HEK293 (cell line): ENCODE results near the gene NCK2.

Experiments
- CTCF ChIA-PET: fragments of 350-600 bp; formaldehyde crosslinking; extraction: SDS; loops from one replicate; lab custom pipeline; 2021; ENCODE audit warnings: antibody characterized with exemption; lab: Yijun Ruan, JAX
- POLR2A ChIA-PET: fragments of 300-600 bp; formaldehyde crosslinking; extraction: SDS; loops from one replicate; lab custom pipeline; 2020; ENCODE audit warnings: antibody characterized with exemption, inconsistent platforms; lab: Yijun Ruan, JAX
- H3K27ac ChIP-seq: fragments of 200-500 bp; sonication (Bioruptor generic); 2 replicates; pipeline ENCODE4 v1.5.1; 2014; ENCODE audit warnings: low read depth, low read length, control low read depth, inconsistent platforms; ENCODE audit errors: extremely low read depth
- H3K36me3 ChIP-seq, 2 experiments: fragments of 200-500 bp in 1 of 2; sonication (Bioruptor generic) in 1 of 2; 1 replicate in 1 of 2; 2 replicates in 1 of 2; pipeline ENCODE4 v1.5.1; 2014 to 2017; ENCODE audit warnings: inconsistent platforms in 2 of 2, low read length in 2 of 2; ENCODE audit not compliant: control insufficient read depth in 2 of 2, insufficient read depth in 1 of 2
- H3K4me1 ChIP-seq: fragments of 200-500 bp; sonication (Bioruptor generic); 2 replicates; pipeline ENCODE4 v1.5.1; 2014; ENCODE audit warnings: mild to moderate bottlenecking, low read length, inconsistent platforms; ENCODE audit not compliant: control insufficient read depth, insufficient read depth
- H3K4me3 ChIP-seq: 2 replicates; pipeline ENCODE4 v1.5.1; 2011; ENCODE audit warnings: low read depth, mild to moderate bottlenecking, control low read depth, low read length, moderate library complexity
- H3K9me3 ChIP-seq: fragments of 200-500 bp; sonication (Bioruptor generic); 2 replicates; pipeline ENCODE4 v1.5.1; 2014; ENCODE audit warnings: low read depth, low read length, inconsistent platforms; ENCODE audit not compliant: control insufficient read depth, insufficient read depth
- IKZF3 ChIP-seq: fragments of 450-650 bp; IDR thresholded peaks from 2 replicates; pipeline ENCODE4 v1.5.0; 2018; ENCODE audit warnings: missing biosample characterization, mild to moderate bottlenecking, missing genetic modification characterization, moderate library complexity
- KLF16 ChIP-seq: fragments of 450-650 bp; formaldehyde crosslinking; IDR thresholded peaks from 2 replicates; pipeline ENCODE4 v1.5.1; 2017; ENCODE audit warnings: missing biosample characterization, missing genetic modification characterization
- MEIS1 ChIP-seq: sonication (generic); formaldehyde crosslinking; IDR thresholded peaks from 2 replicates; pipeline ENCODE4 v1.8.1; 2022; ENCODE audit warnings: missing genetic modification reagents, mild to moderate bottlenecking, borderline replicate concordance
- OSR2 ChIP-seq: fragments of 450-650 bp; formaldehyde crosslinking; IDR thresholded peaks from 2 replicates; pipeline ENCODE4 v1.5.1; 2016; ENCODE audit warnings: missing biosample characterization, missing genetic modification characterization
- RBAK ChIP-seq: fragments of 450-650 bp; formaldehyde crosslinking; IDR thresholded peaks from 2 replicates; pipeline ENCODE4 v1.5.1; 2016; ENCODE audit warnings: missing biosample characterization, missing genetic modification characterization
- ZBTB48 ChIP-seq: fragments of 450-650 bp; formaldehyde crosslinking; IDR thresholded peaks from 2 replicates; pipeline ENCODE4 v1.5.1; 2016; ENCODE audit warnings: missing biosample characterization, missing genetic modification characterization
- ZNF148 ChIP-seq: fragments of 450-650 bp; formaldehyde crosslinking; IDR thresholded peaks from 2 replicates; pipeline ENCODE4 v1.5.0; 2017; ENCODE audit warnings: missing biosample characterization, missing genetic modification characterization, borderline replicate concordance
- ZNF155 ChIP-seq: fragments of 450-650 bp; formaldehyde crosslinking; IDR thresholded peaks from 2 replicates; pipeline ENCODE4 v1.5.1; 2016; ENCODE audit warnings: missing biosample characterization, missing genetic modification characterization
- ZNF2 ChIP-seq: fragments of 450-650 bp; formaldehyde crosslinking; IDR thresholded peaks from 2 replicates; pipeline ENCODE4 v1.5.1; 2016; ENCODE audit warnings: missing biosample characterization, missing genetic modification characterization
- ZNF248 ChIP-seq: fragments of 450-650 bp; formaldehyde crosslinking; IDR thresholded peaks from 2 replicates; pipeline ENCODE4 v1.5.1; 2017; ENCODE audit warnings: missing biosample characterization, missing genetic modification characterization
- ZNF404 ChIP-seq: fragments of 450-650 bp; formaldehyde crosslinking; IDR thresholded peaks from 2 replicates; pipeline ENCODE4 v1.5.1; 2017; ENCODE audit warnings: missing biosample characterization, missing genetic modification characterization
- ZNF48 ChIP-seq: fragments of 450-650 bp; formaldehyde crosslinking; IDR thresholded peaks from 2 replicates; pipeline ENCODE4 v1.5.1; 2016; ENCODE audit warnings: missing biosample characterization, missing genetic modification characterization
- ZNF600 ChIP-seq: fragments of 450-650 bp; formaldehyde crosslinking; IDR thresholded peaks from 2 replicates; pipeline ENCODE4 v1.5.1; 2016; ENCODE audit warnings: missing biosample characterization, missing genetic modification characterization
- ZNF629 ChIP-seq: fragments of 450-650 bp; formaldehyde crosslinking; IDR thresholded peaks from 2 replicates; pipeline ENCODE4 v1.5.1; 2017; ENCODE audit warnings: missing biosample characterization, missing genetic modification characterization
- ZNF658 ChIP-seq: fragments of 450-650 bp; formaldehyde crosslinking; IDR thresholded peaks from 2 replicates; pipeline ENCODE4; 2016; ENCODE audit warnings: missing biosample characterization, missing genetic modification characterization
- ZNF664 ChIP-seq: fragments of 450-650 bp; formaldehyde crosslinking; IDR thresholded peaks from 2 replicates; pipeline ENCODE4 v1.5.1; 2016; ENCODE audit warnings: missing biosample characterization, missing genetic modification characterization
- TF ChIP-seq, protein P1 (sequence below): fragments of 450-650 bp; formaldehyde crosslinking; IDR thresholded peaks from 2 replicates; pipeline ENCODE4 v1.5.1; 2017; ENCODE audit warnings: missing biosample characterization, mild to moderate bottlenecking, missing genetic modification characterization, moderate library complexity
- TF ChIP-seq, protein P2 (sequence below): fragments of 450-650 bp; formaldehyde crosslinking; IDR thresholded peaks from 2 replicates; pipeline ENCODE4 v1.5.1; 2016; ENCODE audit warnings: missing biosample characterization, missing genetic modification characterization, low read depth

NCK2 gene

GRCh38 chr2:105747991-105748390 lies 3.3 kb downstream of the NCK2 start:
- Histone ChIP-seq H3K9me3 (no peaks in the 10 kb centered on the region), H3K27ac (no peak overlapping the region)

GRCh38 chr2:105748566-105748965 lies 3.9 kb downstream of the NCK2 start:
- ChIA-PET CTCF (interaction anchor here (0.7 to 0.8 kb wide), 2 partner anchors 13 to 19 kb away, joined by 3 to 4 read pairs; no protein-coding TSS in a partner anchor), POLR2A (no interaction called here)
- Histone ChIP-seq H3K9me3 (no peaks in the 10 kb centered on the region), H3K27ac (no peak overlapping the region), H3K4me3 (no peak overlapping the region), H3K4me1 (no peaks in the 10 kb centered on the region; the same call in 1 of the 2 replicates), H3K36me3 (peaks cover 0 to 14% of the 10 kb centered on the region in 2 experiments; a peak in 2 of 3 replicates)
- TF ChIP-seq MEIS1 (no peak), ZBTB48 (tag by site-specific recombination) (no peak), ZNF248 (tag by site-specific recombination) (no peak), ZNF2 (tag by site-specific recombination) (no peak), ZNF148 (tag by site-specific recombination) (no peak), KLF16 (tag by site-specific recombination) (no peak), RBAK (tag by site-specific recombination) (no peak), ZNF658 (tag by site-specific recombination) (no peak), ZNF48 (tag by site-specific recombination) (no peak), ZNF404 (tag by site-specific recombination) (no peak), IKZF3 (tag by site-specific recombination) (no peak)
- TF ChIP-seq, protein P1, sequence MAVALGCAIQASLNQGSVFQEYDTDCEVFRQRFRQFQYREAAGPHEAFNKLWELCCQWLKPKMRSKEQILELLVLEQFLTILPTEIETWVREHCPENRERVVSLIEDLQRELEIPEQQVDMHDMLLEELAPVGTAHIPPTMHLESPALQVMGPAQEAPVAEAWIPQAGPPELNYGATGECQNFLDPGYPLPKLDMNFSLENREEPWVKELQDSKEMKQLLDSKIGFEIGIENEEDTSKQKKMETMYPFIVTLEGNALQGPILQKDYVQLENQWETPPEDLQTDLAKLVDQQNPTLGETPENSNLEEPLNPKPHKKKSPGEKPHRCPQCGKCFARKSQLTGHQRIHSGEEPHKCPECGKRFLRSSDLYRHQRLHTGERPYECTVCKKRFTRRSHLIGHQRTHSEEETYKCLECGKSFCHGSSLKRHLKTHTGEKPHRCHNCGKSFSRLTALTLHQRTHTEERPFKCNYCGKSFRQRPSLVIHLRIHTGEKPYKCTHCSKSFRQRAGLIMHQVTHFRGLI (tag by site-specific recombination) = no peak

More at GRCh38 chr2:105747991-105748390, 3.3 kb downstream of the NCK2 start:
- TF ChIP-seq ZNF155 = no peak
- 0 out of 2 replicates have a peak, but pooled peaks have one; percentile 20 for TF ChIP-seq ZNF600 (tag by site-specific recombination)
- 0 out of 2 replicates have a peak, but pooled peaks have one; percentile 35 for TF ChIP-seq ZNF629
- TF ChIP-seq, protein P2, sequence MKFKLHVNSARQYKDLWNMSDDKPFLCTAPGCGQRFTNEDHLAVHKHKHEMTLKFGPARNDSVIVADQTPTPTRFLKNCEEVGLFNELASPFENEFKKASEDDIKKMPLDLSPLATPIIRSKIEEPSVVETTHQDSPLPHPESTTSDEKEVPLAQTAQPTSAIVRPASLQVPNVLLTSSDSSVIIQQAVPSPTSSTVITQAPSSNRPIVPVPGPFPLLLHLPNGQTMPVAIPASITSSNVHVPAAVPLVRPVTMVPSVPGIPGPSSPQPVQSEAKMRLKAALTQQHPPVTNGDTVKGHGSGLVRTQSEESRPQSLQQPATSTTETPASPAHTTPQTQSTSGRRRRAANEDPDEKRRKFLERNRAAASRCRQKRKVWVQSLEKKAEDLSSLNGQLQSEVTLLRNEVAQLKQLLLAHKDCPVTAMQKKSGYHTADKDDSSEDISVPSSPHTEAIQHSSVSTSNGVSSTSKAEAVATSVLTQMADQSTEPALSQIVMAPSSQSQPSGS (tag by site-specific recombination) = 0 out of 2 replicates have a peak, but pooled peaks have one; percentile 5
- no peak for TF ChIP-seq KLF16 (tag by site-specific recombination)
- TF ChIP-seq OSR2 (tag by site-specific recombination) = no peak
- TF ChIP-seq ZNF664 = no peak
- Histone ChIP-seq H3K36me3 (peaks cover 0 to 11% of the 10 kb centered on the region in 2 experiments; a peak in 2 of 3 replicates), H3K4me3 (no peak overlapping the region), H3K4me1 (no peaks in the 10 kb centered on the region; the same call in 1 of the 2 replicates)
- ChIA-PET CTCF (interaction anchor here (0.6 to 0.8 kb wide), 3 partner anchors 12 to 90 kb away, joined by 3 to 4 read pairs (median 3); no protein-coding TSS in a partner anchor), POLR2A (no interaction called here)
